Osteoblast (primary cell): ENCODE results near the gene CCDC12. TPM values are rescaled to one million over a fixed set of nuclear protein-coding genes. Genes with fewer than 3 reads are reported as not detected.

Experiments used
- DNase-seq: peaks from one replicate; pipeline ENCODE4 v3.0.0; 2011; ENCODE audit warnings: low spot score, mixed read lengths; ENCODE audit not compliant: insufficient read length; ENCODE audit errors: missing footprints
- H2AFZ ChIP-seq: 2 replicates; pipeline ENCODE4 v1.6.0; 2011; ENCODE audit warnings: mild to moderate bottlenecking, low read length
- H3K27ac ChIP-seq: 2 replicates; pipeline ENCODE4 v1.5.1; 2011; ENCODE audit warnings: mild to moderate bottlenecking, low read depth, low read length, moderate library complexity
- H3K27me3 ChIP-seq: 2 replicates; pipeline ENCODE4 v1.6.0; 2012; ENCODE audit warnings: mild to moderate bottlenecking, control low read depth, inconsistent platforms, low read length, moderate library complexity; ENCODE audit not compliant: insufficient read depth
- H3K36me3 ChIP-seq: 2 replicates; pipeline ENCODE4 v1.5.1; 2011; ENCODE audit warnings: mild to moderate bottlenecking, low read length, control low read depth, moderate library complexity; ENCODE audit not compliant: insufficient read depth
- H3K4me1 ChIP-seq: 2 replicates; pipeline ENCODE4 v1.5.1; 2011; ENCODE audit warnings: mild to moderate bottlenecking, low read length, control low read depth, moderate library complexity; ENCODE audit not compliant: insufficient read depth
- H3K4me2 ChIP-seq: 2 replicates; pipeline ENCODE4 v1.6.0; 2011; ENCODE audit warnings: mild to moderate bottlenecking, low read length; ENCODE audit not compliant: insufficient read depth
- H3K4me3 ChIP-seq: fragments of 200-600 bp; sonication (generic); 3 replicates; pipeline ENCODE4 v1.5.1; 2012; ENCODE audit warnings: mild to moderate bottlenecking, low read length, inconsistent platforms; ENCODE audit not compliant: insufficient read depth
- H3K79me2 ChIP-seq: 2 replicates; pipeline ENCODE4 v1.6.0; 2012; ENCODE audit warnings: mild to moderate bottlenecking, low read length, control low read depth, inconsistent platforms; ENCODE audit not compliant: insufficient read depth
- H3K9me3 ChIP-seq: 2 replicates; pipeline ENCODE4 v1.5.1; 2011; ENCODE audit warnings: low read depth, low read length, control low read depth
- H4K20me1 ChIP-seq: 2 replicates; pipeline ENCODE4 v1.6.0; 2012; ENCODE audit warnings: mild to moderate bottlenecking, low read length, control low read depth; ENCODE audit not compliant: insufficient read depth
- CTCF ChIP-seq: IDR thresholded peaks from 2 replicates; pipeline ENCODE4 v1.5.1; 2011; ENCODE audit warnings: mild to moderate bottlenecking, low read depth, low read length, moderate library complexity; ENCODE audit errors: extremely low read depth
- total RNA-seq: library from RNA; depleted of rRNA; stranded (reverse); fragments of >200 nt; gene quantifications from 2 replicates; pipeline ENCODE4 v1.2.3, GENCODE V29; 2012

Gene CCDC12
- total RNA-seq, 1 donor = 20.6 TPM

- Histone ChIP-seq H3K4me3 (no peak overlapping the region), H3K4me1 (no peaks in the 10 kb centered on the region), H3K4me2 (no peak overlapping the region), H3K27ac (no peak overlapping the region), H3K9me3 (no peaks in the 10 kb centered on the region), H3K79me2 (no peaks in the 10 kb centered on the region), H2AFZ (no peak overlapping the region), H3K27me3 (no peaks in the 10 kb centered on the region), H4K20me1 (no peaks in the 10 kb centered on the region), H3K36me3 (no peaks in the 10 kb centered on the region)
- peak; percentile 90 for DNase-seq
- TF ChIP-seq CTCF = no peak
These were observed 23.8 kb upstream of the CCDC12 start for GRCh38 chr3:47000198-47000815.

GRCh38 chr3:46999516-47000197 lies 23.1 kb upstream of the CCDC12 start:
- H4K20me1 ChIP-seq = no peaks in the 10 kb centered on the region
- TF ChIP-seq CTCF = no peak
- no peaks in the 10 kb centered on the region for H3K27me3 ChIP-seq
- H3K9me3 ChIP-seq = no peaks in the 10 kb centered on the region
- H3K36me3 ChIP-seq = no peaks in the 10 kb centered on the region
- H2AFZ ChIP-seq = no peak overlapping the region
- no peak overlapping the region for H3K27ac ChIP-seq
- H3K4me3 ChIP-seq = no peak overlapping the region
- DNase-seq = peak; percentile 80
- no peaks in the 10 kb centered on the region for H3K4me1 ChIP-seq
- H3K79me2 ChIP-seq = no peaks in the 10 kb centered on the region
- H3K4me2 ChIP-seq = no peak overlapping the region

GRCh38 chr3:46998852-46999515 lies 22.4 kb upstream of the CCDC12 start:
- no peaks in the 10 kb centered on the region for H3K9me3 ChIP-seq

More at GRCh38 chr3:46998852-46999515, 22.4 kb upstream of the CCDC12 start:
- no peak for TF ChIP-seq CTCF
- no peak overlapping the region for H3K27ac ChIP-seq
- H3K79me2 ChIP-seq = no peaks in the 10 kb centered on the region
- H3K27me3 ChIP-seq = no peaks in the 10 kb centered on the region
- DNase-seq = peak; percentile 85
- no peak overlapping the region for H3K4me3 ChIP-seq
- no peak overlapping the region for H3K4me2 ChIP-seq
- H4K20me1 ChIP-seq = no peaks in the 10 kb centered on the region
- H2AFZ ChIP-seq = no peak overlapping the region
- H3K36me3 ChIP-seq = no peaks in the 10 kb centered on the region
- H3K4me1 ChIP-seq = no peaks in the 10 kb centered on the region
